GM12892 (cell line): Measurements from ENCODE around the gene SDK1.
"Not testable (repeated sequence)": the region's sequence is repeated elsewhere in the genome, so short reads cannot be mapped to it uniquely, and the experiment has no call there.

ENCODE experiments used
- DNase-seq: peaks from one replicate; pipeline ENCODE4 v3.0.0; 2011; ENCODE audit not compliant: insufficient read length
- FAIRE-seq: peaks from 2 replicates; lab custom pipeline; 2011; peaks lifted over from hg19 to GRCh38; lab: Jason Lieb, UNC
- POLR2A ChIP-seq: IDR thresholded peaks from 2 replicates; pipeline ENCODE4 v1.6.1; 2011; ENCODE audit warnings: low read depth, low read length, control low read depth
- POLR2AphosphoS5 ChIP-seq: IDR thresholded peaks from 2 replicates; pipeline ENCODE4 v1.6.1; 2011; ENCODE audit warnings: low read depth, low read length, control low read depth
- TAF1 ChIP-seq: IDR thresholded peaks from 2 replicates; pipeline ENCODE4 v1.6.1; 2011; ENCODE audit warnings: low read depth, mild to moderate bottlenecking, control low read depth, low read length, borderline replicate concordance

The SDK1 gene

GRCh38 chr7:3682028-3682710 is 381.1 kb downstream of the SDK1 start:
- no peak for TF ChIP-seq TAF1
- TF ChIP-seq POLR2A: no peak
- TF ChIP-seq POLR2AphosphoS5: no peak
- DNase-seq (no peak), FAIRE-seq (no peak)

DNA sequence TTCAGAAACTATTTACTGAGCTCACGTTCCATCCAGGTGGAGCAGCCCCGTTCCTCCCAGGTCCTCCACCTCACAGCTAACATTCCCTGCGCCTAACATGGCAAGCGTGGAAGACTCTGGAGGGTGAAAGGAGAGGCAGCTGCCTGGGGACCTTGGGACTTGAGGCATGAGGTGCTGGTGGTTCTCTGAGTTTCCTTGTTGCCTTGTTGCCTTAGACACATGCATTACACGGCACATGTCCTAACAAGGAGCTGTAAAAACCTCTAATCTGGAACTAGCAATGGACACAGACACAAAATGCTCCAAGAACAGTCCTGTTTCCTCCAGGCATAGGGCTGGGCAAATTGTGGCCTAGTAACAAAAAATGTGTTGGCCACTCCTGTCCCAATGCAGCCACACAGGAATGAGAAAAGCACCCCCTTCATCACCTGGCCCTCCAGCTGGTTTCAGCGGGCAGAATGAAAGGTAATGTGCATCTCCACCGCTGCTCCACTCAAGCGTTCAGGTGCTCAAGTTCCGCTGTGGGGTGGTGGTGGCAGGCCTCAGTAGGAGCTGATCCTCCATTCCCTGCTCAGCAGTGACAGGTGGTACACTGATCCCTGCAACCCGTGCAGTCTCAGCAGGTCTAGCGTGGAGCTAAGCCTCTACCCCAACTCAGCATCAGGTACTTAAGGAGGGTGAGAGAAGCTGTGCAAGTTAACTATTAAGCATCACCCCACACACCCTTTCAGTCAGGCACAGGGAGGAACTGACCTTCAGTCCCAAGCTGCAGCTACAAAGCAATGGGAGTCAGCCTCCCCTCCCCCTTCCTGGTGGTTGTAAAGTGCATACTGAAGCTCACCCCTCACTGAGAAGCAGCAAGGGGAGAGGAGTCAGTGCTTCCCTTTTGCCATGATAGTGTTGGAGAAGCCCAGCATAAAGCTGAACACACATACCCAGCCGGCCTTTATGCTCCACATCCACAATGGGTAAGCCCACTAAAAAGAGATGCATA is 382.8 kb downstream of the SDK1 start:
- no peak for FAIRE-seq
- no peak for DNase-seq

DNA sequence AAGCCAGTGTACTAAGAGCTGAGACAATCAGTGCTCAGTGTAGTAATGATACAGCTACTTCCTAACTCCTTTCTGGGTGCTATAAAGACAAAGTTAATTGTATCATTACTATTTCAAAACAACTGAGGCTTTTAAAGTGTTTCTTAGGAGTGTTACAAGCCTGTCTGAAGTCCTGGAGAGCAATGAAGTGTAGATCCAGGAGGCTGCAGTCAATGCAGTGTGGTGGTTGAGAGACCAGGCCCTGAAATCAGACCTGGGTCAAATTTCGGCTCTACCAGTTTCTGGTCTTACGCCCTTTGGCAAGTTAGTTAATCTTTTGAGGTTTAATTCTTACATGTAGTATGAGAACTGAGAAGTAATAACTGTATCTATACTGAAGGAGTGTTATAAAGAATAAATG is 387.0 kb downstream of the SDK1 start:
- FAIRE-seq (no peak), DNase-seq (no peak)
- TF ChIP-seq TAF1 (no peak), POLR2A (no peak), POLR2AphosphoS5 (no peak)

More for the DNA sequence above, 382.8 kb downstream of the SDK1 start:
- TF ChIP-seq POLR2AphosphoS5 (no peak), TAF1 (no peak), POLR2A (no peak)

- TF ChIP-seq POLR2A (no peak), POLR2AphosphoS5 (no peak), TAF1 (no peak)
- FAIRE-seq (no peak), DNase-seq (no peak)
Measured at GRCh38 chr7:3688842-3689241, 387.8 kb downstream of the SDK1 start.

DNA sequence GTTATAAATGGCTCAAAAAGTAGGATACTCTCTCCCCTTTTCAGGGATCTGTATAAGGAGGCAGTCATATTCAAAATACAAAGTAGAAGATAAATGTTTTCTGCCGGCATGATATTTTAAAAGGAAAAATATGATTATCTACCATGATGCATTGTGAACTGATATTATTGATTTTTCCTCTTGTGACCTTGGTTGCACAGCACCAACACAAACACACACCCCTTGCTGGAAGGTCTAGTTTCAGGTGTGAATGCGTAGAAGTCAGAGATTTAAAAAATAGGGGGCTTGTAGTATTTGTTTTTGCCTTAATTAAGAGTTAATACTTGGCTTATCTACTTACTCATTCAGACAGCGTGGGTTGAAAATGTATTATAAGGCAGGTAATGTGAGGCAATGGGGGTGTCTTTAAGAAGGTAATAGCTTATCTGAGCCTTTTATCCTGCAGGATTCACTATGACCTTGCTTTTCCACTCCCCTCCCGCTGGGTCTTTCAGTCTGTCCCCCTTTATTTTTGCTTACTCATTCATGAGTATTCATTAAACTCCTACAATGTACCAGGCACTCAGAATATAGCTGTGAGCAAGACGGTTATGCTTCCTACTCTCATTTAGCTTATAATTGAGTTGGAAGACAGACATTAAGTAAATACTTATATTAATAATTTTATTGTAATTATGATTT is 390.6 kb downstream of the SDK1 start:
- no peak for FAIRE-seq
- TF ChIP-seq POLR2A: no peak
- TF ChIP-seq POLR2AphosphoS5: no peak
- TF ChIP-seq TAF1: no peak
- no peak for DNase-seq

- TF ChIP-seq POLR2AphosphoS5 (no peak), TAF1 (no peak), POLR2A (no peak)
- no peak for FAIRE-seq
- no peak for DNase-seq
Measured at GRCh38 chr7:3695602-3696001, 394.6 kb downstream of the SDK1 start.

DNA sequence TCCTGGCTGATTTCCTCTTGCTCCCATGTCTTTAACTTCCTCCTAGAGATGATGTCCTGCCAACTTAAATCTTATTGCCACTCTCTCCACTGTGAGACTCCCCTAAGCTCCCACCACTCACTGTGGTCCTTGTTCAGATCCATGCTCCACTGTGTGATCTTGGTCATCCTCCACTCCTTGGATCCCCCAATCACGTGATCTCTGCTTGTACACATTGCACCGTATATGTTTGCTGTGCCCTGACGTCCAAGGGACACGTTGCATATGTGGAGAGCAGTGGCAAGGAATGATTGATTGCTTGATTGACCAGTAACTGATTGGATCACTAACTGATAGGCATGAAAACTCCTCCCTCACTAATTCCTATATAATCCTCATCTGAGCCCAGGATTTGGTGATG is 395.1 kb downstream of the SDK1 start:
- DNase-seq: no peak
- no peak for FAIRE-seq
- TF ChIP-seq POLR2A: no peak
- TF ChIP-seq TAF1: no peak
- TF ChIP-seq POLR2AphosphoS5: no peak

GRCh38 chr7:3697472-3697871 is 396.4 kb downstream of the SDK1 start:
- TF ChIP-seq POLR2AphosphoS5: no peak
- TF ChIP-seq POLR2A: no peak
- no peak for TF ChIP-seq TAF1
- no peak for DNase-seq
- no peak for FAIRE-seq

- FAIRE-seq: no peak
- DNase-seq: no peak
- TF ChIP-seq POLR2A: no peak
- TF ChIP-seq POLR2AphosphoS5: no peak
- no peak for TF ChIP-seq TAF1
Measured at GRCh38 chr7:3705258-3705657, 404.2 kb downstream of the SDK1 start.

GRCh38 chr7:3706091-3706490 is 405.0 kb downstream of the SDK1 start:
- not testable (repeated sequence) for FAIRE-seq, DNase-seq

DNA sequence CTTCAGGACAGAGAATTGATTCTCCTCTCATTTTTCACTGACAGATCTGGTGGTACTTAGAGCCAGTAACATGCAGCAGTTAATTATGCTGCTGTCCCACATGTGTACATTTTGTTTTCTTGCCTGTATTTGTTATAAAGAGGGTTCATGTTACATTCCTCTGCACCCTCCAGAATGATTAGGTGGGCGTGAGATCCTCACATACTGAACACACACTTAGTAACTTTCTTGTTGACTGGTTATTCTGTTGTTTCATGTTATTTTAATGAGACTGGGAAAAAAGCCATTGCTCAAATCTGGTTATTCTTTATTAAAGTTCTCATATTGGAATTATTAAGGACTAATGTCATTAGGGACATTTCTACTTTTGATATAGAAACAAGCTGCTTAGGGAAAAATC is 409.1 kb downstream of the SDK1 start:
- DNase-seq: no peak
- TF ChIP-seq POLR2AphosphoS5: no peak
- no peak for TF ChIP-seq TAF1
- TF ChIP-seq POLR2A: no peak
- FAIRE-seq: no peak
